Fibroblast of skin of abdomen (primary cell): Measurements from ENCODE around the gene TRABD2B.
"Not testable (repeated sequence)": the region's sequence is repeated elsewhere in the genome, so short reads cannot be mapped to it uniquely, and the experiment has no call there.

ENCODE experiments used
- DNase-seq: peaks from one replicate; pipeline ENCODE4 v3.0.0-alpha.2; 2013

Gene TRABD2B

DNA sequence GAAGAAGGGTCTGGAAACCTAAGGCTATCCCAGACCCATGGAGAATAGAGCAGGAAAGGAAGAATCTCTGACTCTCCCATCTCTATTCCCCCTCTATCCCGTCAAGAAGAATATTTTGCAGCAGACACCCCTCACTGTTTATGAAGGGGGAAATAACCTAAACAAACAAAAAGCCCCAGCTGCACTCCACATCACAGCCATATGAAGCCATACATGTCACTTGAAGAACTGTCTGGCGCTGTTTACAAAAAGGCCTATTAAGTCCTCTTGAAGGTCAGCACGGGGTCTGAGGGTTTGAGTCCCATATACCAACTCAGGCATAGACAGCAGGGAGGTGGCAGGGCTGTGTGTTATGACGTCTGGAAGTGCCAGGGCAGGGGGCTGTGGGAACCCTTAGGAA, 31.4 kb downstream of the TRABD2B start:
- no peak for DNase-seq

DNA sequence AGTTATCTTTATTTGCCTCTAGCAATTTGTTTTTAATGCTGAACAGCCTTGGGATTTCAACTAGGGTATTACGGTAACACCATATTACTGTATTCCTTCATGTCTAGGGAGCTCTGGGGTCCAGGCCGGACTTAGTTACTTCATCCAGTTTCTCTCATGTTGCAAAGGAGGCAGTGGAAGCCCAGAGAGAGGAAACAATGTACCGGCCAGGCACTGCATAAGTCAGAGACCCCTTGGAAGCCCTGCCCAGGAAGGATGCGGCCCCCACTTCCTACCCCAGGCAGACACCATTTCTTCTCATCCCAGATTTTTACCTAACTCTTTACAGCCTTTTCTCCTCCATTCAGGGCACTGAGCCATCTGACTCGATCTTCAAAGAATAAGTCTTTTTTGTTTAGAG, 32.5 kb downstream of the TRABD2B start:
- DNase-seq: no peak

DNA sequence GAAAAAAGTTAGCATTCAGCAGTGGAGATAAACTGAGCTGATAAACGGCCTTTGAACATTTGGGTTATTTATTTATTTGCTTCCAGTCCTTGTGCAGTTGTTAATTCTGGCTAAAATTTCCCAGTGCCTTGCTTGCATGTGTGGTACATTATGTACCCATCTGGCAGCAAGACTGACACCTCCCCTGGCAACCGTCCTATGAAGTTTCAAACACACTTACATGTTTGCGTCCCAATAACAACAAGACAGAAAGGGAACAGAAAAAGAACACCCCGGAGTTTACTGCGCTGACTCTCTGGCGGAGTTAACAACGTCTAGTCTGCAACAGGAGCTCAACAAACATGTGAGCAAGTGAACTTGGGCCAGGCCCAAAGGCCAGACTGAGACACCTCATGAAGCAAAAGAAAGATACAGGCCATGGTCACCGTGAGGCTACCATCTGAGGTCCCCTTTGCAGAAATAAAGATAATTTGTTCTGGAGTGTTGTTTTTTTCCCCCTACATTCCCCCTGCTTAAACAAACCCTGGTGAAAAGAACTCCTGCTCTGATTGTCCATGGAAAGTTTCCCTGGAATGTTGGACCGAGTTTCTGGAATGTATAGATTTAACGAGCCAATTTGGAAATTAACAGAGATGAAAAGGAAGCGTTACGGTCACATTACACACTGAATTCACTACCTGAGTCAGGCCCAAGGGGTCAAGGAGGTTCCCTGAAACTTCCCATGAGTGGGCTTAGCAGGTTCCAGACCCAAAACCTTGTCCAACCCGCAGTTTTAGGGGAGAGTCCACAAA, 33.4 kb downstream of the TRABD2B start:
- DNase-seq: no peak

DNA sequence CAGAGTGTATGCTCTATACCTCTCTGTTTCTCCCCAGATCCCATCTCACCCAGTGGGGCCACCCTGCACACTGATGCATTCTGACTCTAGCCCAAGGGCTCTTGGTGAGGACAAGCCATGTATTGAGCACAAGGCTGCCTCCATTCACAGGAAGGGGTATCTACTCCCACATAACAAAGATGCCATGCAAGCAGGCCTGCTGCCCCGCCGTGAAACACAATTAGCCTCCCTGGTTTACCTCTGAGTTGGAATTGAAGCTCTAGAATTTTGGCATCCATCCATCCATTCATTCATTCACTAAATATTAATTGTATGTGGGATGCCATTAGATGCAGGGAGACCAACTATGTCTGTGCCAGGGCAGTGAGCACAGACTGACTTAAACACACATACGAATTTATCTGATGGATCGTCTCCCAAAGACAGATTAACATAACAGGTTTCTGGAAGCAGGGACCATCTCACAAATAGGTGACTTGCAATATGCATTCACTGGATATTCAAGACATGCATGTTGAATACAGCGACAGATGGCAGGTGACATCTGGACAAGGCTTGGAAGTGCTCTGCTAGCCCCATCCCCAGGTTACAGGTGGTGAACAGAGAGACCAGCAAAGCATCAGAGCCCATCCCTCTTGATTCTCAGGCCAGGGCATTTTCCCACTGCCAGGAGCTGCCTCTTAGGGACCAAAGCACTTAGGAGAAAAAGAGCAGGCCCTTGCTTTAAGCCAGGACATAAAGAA, 34.3 kb downstream of the TRABD2B start:
- no peak for DNase-seq

DNA sequence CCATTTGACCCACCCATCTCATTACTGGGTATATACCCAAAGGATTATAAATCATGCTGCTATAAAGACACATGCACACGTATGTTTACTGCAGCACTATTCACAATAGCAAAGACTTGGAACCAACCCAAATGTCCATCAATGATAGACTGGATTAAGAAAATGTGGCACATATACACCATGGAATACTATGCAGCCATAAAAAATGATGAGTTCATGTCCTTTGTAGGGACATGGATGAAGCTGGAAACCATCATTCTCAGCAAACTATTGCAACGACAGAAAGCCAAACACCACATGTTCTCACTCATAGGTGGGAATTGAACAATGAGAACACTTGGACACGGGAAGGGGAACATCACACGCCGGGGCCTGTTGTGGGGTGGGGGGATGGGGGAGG, 35.4 kb downstream of the TRABD2B start:
- DNase-seq: not testable (repeated sequence)

DNA sequence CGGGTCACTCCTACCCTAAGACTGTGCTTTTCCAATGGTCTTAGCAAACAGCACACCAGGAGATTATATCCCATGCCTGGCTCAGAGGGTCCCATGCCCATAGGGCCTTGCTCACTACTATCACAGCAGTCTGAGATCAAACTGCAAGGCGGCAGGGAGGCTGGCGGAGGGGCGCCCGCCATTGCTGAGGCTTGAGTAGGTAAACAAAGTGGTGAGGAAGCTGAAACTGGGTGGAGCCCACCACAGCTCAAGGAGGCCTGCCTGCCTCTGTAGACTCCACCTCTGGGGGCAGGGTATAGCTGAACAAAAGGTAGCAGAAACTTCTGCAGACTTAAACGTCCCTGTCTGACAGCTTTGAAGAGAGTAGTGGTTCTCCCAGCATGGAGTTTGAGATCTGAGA, 40.7 kb downstream of the TRABD2B start:
- DNase-seq: not testable (repeated sequence)

DNA sequence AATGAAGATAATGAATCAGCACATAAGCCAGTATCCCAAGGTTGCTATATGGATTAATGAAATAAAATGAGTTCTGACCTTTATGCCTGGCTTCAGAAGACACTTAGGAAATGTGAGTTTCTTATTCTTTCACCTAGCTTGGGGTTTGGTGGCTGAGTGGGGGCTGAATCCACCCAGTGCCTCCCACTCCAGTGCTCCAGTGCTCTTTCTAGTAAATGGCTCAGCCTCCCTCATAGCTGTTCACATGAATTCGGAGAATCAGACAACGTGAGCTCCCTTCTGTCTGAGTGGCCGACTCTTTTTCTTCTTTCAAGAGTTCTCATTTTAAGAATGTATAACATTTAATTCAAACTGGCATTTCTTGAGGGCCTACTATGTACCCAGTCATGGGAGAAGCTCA, 43.5 kb downstream of the TRABD2B start:
- no peak for DNase-seq

DNA sequence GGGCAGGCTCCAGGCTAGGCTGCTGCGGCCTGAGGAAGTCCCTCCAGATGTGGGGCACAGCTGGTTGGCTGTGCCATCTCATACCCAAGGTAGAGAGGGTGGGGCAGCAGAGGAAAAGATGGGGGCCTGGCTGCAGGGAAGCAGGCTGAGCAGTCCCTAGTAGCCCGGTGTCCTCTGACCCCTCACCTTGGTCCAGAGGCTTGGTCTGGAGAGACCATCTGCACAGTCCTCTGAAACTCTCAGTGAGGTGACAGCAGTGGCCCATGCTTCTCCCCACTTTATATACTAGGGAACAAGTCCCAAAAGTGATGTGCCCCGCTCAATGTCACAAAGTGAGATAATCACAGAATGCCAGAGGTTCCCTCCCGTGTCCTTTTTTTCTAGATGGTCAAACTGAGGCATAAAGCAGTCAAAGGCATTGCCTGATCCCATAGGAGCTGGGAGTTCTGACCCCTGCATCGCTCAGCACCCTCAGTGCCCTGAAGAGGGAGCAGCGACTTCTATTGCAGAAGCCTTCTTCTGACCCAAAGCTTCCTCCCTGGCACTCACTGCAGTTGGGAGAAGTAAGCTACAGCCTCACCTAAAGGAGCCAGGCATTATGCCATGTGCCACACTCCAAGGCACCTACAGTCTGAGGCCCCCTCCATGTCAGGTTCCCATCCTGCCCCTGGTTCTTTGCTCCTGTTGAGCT, 45.5 kb downstream of the TRABD2B start:
- DNase-seq: no peak

DNA sequence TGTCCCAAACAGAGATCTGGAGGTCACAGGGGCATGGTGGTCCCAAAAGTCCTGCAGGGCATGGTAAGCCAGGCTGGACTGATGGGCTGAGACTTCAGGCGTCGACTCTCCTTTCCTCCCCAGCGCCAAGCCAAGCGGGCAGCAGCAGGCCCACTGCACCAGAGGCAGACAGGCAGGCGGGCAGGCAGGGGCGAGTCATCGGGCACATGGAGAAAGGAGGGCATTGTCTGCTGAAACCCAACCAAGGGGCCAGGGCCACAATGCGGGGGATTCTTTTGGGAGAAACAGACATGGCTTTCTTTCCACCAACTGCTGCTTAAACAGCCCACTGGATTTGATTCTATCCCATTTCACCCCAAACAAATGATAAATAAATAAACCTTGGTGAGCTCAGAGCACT, 46.2 kb downstream of the TRABD2B start:
- no peak for DNase-seq

DNA sequence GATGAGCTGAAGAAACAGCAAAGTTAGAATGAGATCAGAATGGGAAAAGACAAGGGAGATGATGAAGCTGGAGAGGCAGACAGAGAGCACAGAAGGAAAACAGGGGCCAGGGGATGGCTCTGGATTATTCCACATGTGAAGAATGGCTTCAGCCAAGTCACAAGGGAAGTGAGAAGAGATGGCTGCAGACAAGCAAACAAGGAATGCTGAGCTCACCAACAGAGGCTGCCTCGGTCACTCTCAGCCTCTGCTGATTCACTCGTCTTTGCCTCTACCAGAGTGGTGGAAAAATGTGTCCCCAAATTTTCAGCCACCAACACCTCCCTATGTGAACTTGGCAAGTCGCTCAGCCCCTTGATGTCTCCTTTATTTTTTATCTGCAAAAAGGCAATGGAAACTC, 46.7 kb downstream of the TRABD2B start:
- DNase-seq: no peak

DNA sequence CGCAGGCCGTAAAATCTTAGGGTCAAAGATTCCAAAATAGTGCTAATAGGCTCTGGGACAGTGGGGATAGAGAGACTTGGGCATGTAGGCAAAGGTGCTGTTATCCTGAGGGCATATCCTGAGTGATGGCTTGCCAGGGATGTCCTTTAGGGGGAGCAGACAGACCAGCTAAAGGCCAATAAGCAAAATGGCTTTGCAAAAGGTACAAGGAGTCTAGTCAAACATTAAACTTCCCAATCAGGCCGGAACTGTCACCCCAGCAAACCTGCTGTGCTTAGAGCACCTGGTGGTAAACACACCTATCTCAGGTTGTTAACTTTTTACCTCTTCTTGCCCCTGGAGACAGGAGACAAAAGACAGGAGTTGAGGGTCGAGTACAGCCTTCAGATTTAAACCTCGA, 49.1 kb downstream of the TRABD2B start:
- DNase-seq: no peak

DNA sequence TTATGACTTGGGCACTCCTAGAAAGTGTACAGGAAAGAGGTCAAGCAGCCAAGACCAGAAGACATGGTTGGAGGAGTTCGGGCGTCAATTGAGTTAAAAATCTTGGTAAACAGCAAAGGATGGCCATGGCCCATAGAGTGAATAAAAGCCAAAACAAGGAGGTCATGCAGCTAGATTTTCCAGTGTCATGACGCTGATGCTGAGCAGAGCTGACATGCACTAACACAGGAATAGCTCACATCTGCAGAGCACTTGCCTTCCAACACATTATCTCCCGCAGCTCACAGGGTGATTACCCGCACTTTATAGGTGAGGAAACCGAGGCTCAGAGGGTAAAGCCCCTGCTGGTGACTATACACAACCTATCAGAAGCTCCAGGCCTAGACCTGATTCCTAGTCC, 49.7 kb downstream of the TRABD2B start:
- no peak for DNase-seq

DNA sequence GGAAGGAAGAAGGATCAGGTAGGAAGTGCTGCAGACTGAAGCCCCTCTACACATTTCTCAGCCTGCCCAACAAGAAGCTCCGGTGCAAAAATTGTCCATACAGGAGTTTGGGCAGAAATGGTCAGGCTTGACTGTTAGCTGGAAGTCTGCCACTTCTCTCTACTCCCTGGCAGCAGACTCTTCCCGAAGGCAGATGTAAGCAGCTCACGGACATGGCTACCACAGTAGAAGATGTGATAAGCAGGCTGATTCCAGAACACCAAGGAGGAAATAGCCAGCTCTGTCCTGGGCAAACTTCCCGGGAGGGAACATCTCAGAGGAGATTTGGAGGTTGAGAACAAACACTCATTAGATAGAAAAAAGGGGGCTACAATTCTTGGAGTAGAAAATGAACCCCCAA, 52.6 kb downstream of the TRABD2B start:
- no peak for DNase-seq

DNA sequence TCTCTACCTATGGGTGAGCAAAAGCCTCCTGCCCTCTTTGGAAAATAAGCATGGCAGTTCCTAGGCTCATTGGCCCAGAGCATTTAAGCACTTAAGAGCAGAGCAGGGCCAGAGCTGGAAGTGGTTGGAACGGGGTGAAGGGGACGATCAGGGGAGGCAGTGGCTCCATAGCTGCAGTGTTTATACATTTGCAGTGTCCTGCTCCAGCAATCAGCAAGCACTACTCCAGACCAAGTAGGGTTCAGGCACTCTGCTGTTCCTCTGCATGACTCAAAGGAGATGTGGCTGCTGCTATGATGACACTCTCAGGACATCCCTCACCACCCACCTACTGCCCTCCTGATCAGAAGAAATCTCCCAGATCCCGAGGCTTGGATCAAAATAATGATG, 55.0 kb downstream of the TRABD2B start:
- DNase-seq: no peak

DNA sequence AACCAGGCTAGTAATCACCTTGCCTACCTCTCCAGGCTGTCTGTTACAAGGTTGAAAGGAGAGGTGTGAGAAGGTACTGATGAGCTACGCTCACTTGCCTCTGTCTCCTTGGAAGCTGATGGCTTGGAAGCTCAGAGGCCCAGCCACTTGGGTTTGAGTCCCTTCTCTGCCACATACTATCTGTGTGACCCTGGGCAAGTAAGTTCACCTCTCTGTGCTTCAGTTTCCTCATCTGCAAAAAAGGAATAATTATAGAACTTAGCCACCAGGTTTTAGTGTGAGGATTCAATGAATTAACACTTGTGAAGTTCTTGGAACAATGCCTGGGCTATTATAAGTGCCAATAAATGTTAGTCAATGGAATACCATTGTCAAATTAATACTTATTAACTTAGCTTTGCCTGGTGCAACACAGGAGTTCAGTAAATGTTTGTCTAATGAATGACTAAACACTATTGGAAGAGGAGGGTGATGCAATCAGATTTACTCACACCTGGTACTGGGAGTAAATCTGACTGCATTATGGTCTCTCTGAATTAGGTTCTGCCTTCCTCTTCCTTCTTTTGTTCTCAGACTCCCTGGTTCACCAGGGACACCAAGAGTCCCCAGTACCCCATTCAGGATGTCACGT, 55.5 kb downstream of the TRABD2B start:
- DNase-seq: peak; percentile 38

DNA sequence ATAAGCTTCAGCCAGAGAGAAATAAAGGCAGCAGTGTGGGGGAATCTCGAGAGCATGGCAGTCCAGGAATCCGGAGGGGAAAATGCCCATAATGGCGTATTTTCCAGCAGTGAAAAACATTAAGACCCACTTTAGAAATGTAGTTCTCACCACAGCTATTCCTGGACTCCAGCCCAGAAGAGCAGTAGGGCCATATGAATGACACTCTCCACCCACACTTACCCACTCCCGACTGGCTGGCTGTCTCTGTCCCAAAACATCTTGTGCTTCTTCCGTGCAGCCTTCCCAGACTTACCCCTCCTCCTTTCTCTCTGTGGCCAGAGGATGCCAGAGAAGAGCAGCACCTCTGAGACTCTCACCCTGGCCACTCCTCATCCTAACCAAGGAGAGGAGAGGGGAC, 56.4 kb downstream of the TRABD2B start:
- peak; percentile 80 for DNase-seq

DNA sequence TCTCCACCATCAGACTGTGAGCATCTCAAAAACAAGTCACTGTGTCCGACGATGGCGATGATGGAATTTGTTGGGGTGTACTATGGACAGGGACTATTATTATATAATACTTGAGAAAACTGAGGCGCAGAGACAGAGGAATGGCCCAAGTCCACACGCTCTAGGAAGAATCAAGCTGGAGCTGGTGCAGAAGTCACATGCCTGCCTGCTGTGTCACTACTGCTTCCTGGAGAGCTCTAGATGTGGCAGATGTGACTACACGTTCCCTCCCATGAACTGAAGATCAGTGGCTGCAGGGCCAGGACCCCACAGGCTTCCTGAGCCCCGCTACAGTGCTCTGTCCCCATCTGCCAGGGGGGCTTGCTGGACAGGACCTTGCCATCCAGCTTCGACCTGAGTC, 56.9 kb downstream of the TRABD2B start:
- peak; percentile 42 for DNase-seq

DNA sequence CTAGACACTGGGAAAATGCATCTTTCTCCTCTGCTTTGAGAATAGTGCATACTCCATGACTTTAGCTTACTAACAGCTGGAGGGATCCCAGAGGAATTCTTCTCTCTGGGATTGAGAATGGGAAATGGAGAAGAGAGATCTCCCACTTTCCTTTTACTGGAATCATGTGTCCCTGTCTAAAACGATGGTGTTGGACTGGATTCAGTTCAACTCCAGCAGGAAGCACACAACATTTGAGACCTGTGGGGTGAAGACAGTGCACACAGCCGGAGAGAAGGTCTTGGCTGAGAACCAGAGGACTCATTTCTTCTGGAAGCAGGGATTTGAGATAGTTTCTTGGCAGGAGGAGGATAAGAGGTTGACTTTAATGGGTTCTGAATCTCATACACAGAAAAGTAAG, 58.7 kb downstream of the TRABD2B start:
- DNase-seq: peak; percentile 71

DNA sequence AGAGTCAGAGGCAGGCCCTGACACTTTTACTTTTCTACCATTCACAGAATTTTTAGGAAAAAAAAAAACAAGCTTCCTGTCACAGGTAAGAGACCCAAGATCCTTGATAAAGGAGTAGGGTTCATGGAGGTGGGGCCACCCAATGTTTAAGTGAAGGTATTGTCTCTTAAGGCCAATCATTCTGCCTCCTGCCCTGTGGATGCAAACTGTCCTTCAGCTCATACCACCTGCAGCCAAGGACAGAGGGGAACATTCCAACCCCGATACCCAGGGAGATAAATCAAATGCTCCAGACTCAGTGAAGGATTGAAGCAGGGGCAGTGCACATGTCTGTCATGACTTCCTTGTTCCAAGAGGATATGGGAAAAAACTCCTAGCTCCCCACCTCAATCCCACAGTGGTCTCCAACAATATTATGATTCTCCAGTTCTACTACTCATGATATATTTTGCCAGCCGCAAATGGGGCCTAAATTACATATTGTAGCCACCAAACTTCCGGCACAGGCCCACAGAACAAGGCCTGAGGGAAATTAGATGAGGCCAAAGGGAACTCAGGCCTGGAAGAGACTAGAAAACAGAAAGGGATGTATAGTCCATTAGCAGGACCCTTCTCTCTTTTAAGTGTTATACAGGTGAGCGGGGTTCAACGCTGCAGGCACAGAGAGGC, 59.5 kb downstream of the TRABD2B start:
- DNase-seq: no peak

DNA sequence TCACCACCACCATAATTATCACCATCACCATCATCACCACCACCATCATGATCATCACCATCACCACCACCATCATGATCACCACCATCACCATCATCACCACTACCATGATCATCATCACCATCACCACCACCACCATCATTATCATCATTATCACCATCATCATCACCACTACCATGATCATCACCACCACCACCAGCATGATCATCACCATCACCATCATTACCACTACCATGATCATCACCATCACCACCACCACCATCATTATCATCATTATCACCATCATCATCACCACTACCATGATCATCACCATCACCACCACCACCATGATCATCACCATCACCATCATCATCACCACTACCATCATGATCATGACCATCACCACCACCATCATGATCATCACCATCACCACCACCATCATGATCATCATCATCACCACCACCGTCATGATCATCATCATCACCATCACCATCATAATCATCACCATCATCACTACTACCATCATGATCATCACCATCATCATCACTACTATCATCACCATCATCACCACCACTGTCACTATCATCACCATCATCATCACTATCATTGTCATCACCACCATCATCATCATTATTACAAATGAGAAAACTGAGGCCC, 60.2 kb downstream of the TRABD2B start:
- DNase-seq: no peak

DNA sequence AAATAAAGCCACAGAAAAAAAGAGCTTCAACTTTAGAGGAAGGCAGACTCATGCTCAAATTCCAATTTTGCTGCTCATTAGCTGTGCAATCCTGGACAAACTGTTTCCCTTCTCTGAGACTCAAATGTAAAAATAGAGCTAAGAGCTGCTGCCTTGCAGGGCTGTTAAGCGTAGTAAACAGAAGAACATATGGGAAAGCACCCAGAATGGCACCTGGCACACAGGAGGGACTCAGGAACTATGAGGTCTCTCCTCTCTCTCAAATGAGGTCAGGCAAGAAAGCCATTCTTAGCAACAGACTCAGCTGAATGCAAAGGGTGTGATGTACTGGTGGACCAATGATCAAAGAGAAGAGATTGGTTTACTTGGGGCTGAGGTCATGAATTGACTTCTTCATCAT, 61.3 kb downstream of the TRABD2B start:
- no peak for DNase-seq

DNA sequence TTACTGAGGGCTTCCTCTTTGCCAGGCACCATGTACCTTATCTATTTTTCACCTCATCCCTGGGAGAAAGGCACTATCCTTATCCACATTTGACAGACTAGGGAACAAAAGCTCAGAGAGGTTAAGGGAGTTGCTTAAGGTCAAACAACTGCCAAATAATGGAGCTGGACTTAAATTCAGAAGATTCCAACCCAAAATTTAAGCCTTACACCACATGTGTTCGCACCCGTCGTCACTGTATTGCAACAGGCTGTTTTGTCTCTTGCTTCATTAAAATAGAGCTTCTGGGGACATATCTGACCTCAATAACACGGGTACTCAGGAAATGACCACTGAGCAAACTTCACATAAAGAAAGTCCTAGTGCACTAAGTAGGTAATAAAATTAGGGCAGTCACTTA, 62.0 kb downstream of the TRABD2B start:
- no peak for DNase-seq
